Kidney epithelial cell (primary cell): ENCODE measurements around the gene CCDC7. TPM values are rescaled to one million over a fixed set of nuclear protein-coding genes. Genes with fewer than 3 reads are reported as not detected.
"Not testable (repeated sequence)": the region's sequence is repeated elsewhere in the genome, so short reads cannot be mapped to it uniquely, and the experiment has no call there.

Experiments
- DNase-seq: peaks from one replicate; pipeline ENCODE4 v3.0.0-alpha.2; 2010; ENCODE audit warnings: low read depth
- H3K27me3 ChIP-seq: 2 replicates; pipeline ENCODE4 v1.6.0; 2011; ENCODE audit warnings: low read length; ENCODE audit not compliant: control insufficient read depth, insufficient read depth
- H3K36me3 ChIP-seq: 2 replicates; pipeline ENCODE4 v1.5.1; 2011; ENCODE audit warnings: low read length; ENCODE audit not compliant: control insufficient read depth, insufficient read depth
- H3K4me3 ChIP-seq: 2 replicates; pipeline ENCODE4 v1.5.1; 2011; ENCODE audit warnings: low read depth, mild to moderate bottlenecking, control low read depth, low read length
- total RNA-seq: library from RNA; depleted of rRNA; stranded (reverse); fragments of >200 nt; gene quantifications from 2 replicates; pipeline ENCODE4 v1.2.3, GENCODE V29; 2015
- TF ChIP-seq, protein P1 (sequence below): IDR thresholded peaks from 2 replicates; pipeline ENCODE4 v1.5.1; 2011; ENCODE audit warnings: mild to moderate bottlenecking, moderate library complexity, low read length, control low read depth, inconsistent platforms; ENCODE audit not compliant: insufficient read depth, poor library complexity, severe bottlenecking

Gene CCDC7
- total RNA-seq, 1 donor from 2014 or later: 2.7 TPM

GRCh38 chr10:32646535-32646934, 200.6 kb downstream of the CCDC7 start:
- Histone ChIP-seq H3K36me3 (no peaks in the 10 kb centered on the region), H3K27me3 (peaks cover 3% of the 10 kb centered on the region), H3K4me3 (no peak overlapping the region)
- TF ChIP-seq, protein P1, sequence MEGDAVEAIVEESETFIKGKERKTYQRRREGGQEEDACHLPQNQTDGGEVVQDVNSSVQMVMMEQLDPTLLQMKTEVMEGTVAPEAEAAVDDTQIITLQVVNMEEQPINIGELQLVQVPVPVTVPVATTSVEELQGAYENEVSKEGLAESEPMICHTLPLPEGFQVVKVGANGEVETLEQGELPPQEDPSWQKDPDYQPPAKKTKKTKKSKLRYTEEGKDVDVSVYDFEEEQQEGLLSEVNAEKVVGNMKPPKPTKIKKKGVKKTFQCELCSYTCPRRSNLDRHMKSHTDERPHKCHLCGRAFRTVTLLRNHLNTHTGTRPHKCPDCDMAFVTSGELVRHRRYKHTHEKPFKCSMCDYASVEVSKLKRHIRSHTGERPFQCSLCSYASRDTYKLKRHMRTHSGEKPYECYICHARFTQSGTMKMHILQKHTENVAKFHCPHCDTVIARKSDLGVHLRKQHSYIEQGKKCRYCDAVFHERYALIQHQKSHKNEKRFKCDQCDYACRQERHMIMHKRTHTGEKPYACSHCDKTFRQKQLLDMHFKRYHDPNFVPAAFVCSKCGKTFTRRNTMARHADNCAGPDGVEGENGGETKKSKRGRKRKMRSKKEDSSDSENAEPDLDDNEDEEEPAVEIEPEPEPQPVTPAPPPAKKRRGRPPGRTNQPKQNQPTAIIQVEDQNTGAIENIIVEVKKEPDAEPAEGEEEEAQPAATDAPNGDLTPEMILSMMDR: no peak
- DNase-seq: no peak

GRCh38 chr10:32650246-32650655, 204.3 kb downstream of the CCDC7 start:
- Histone ChIP-seq H3K4me3 (no peak overlapping the region), H3K36me3 (no peaks in the 10 kb centered on the region), H3K27me3 (peaks cover 3% of the 10 kb centered on the region)
- DNase-seq: no peak
- TF ChIP-seq, protein P1: no peak

GRCh38 chr10:32657430-32657829, 211.5 kb downstream of the CCDC7 start:
- not testable (repeated sequence) for DNase-seq, H3K36me3 ChIP-seq, H3K27me3 ChIP-seq, H3K4me3 ChIP-seq

- TF ChIP-seq, protein P1: no peak
- H3K4me3 ChIP-seq: no peak overlapping the region
- DNase-seq: no peak
- H3K27me3 ChIP-seq: no peaks in the 10 kb centered on the region
- H3K36me3 ChIP-seq: no peaks in the 10 kb centered on the region
These were observed 215.4 kb downstream of the CCDC7 start for GRCh38 chr10:32661346-32661745.

- no peak for DNase-seq
- TF ChIP-seq, protein P1: no peak
- H3K4me3 ChIP-seq: no peak overlapping the region
- no peaks in the 10 kb centered on the region for H3K36me3 ChIP-seq
- H3K27me3 ChIP-seq: no peaks in the 10 kb centered on the region
These were observed 235.0 kb downstream of the CCDC7 start for GRCh38 chr10:32680803-32681557.

- DNase-seq: no peak
- H3K27me3 ChIP-seq: no peaks in the 10 kb centered on the region
- TF ChIP-seq, protein P1: no peak
These were observed 238.4 kb downstream of the CCDC7 start for GRCh38 chr10:32684291-32684690.

More at GRCh38 chr10:32684291-32684690, 238.4 kb downstream of the CCDC7 start:
- Histone ChIP-seq H3K4me3 (no peak overlapping the region), H3K36me3 (no peaks in the 10 kb centered on the region)
